ENCODE results near the gene DHX35. TPM values are rescaled to one million over a fixed set of nuclear protein-coding genes. Genes with fewer than 3 reads are reported as not detected.

DHX35 gene
- total RNA-seq, 1 experiment from 2014 or later: 15.9 TPM

DNA sequence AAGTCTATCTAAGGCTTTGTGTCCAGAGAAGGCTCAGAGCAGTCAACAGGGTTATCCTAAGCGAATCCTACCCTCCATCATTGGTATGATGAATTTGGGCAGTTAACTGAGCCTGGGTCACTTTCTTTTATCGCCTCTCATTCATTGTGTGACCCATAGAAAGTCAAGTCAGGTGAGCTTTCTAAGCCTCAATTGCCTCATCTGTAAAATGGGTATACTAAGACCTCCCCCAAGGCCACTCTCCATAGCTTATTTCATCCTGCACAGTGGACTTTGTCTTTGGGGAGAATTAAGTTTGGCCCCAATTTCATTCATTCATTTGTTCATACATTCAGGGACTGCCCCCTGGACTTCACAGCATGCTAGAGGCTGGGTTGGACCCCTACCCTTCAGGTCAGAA, 110.5 kb downstream of the DHX35 start:
- CTCF ChIA-PET: no interaction called here

DNA sequence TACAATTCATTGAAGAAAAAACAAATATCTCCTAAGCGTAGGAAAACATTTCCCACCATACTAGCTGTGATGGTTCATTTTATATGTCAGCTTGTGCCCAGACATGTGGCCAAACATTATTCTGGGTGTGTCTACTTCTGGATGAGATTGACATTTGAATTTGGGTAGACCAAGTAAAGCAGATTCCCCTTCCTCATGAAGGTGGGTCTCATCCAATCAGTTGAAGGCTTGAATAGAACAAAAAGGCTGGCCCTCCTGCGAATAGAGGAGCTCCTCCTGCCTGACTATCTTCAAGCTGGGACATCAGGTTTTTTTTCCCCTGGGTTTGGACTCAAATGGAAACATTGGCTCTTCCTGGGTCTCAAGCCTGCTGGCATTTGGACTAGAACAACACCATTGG, 113.6 kb downstream of the DHX35 start:
- TF ChIP-seq, protein P1, sequence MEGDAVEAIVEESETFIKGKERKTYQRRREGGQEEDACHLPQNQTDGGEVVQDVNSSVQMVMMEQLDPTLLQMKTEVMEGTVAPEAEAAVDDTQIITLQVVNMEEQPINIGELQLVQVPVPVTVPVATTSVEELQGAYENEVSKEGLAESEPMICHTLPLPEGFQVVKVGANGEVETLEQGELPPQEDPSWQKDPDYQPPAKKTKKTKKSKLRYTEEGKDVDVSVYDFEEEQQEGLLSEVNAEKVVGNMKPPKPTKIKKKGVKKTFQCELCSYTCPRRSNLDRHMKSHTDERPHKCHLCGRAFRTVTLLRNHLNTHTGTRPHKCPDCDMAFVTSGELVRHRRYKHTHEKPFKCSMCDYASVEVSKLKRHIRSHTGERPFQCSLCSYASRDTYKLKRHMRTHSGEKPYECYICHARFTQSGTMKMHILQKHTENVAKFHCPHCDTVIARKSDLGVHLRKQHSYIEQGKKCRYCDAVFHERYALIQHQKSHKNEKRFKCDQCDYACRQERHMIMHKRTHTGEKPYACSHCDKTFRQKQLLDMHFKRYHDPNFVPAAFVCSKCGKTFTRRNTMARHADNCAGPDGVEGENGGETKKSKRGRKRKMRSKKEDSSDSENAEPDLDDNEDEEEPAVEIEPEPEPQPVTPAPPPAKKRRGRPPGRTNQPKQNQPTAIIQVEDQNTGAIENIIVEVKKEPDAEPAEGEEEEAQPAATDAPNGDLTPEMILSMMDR (conservative IDR thresholded peaks at IDR 0.05; ENCODE audit: low read depth, low read length): no peak
- TF ChIP-seq EZH2 (IDR thresholded peaks at IDR 0.05; ENCODE audit: borderline replicate concordance, low read depth, low read length, poor library complexity, severe bottlenecking): no peak
- no peaks in the 10 kb centered on the region for H3K9me3 ChIP-seq (ENCODE audit: low read depth, low read length, poor library complexity, severe bottlenecking)
- peaks cover 54% of the 10 kb centered on the region for H3K27me3 ChIP-seq (replicated peaks; ENCODE audit: insufficient read depth, low read depth, low read length, poor library complexity)
- intact Hi-C loops (cut with micrococcal nuclease; ENCODE audit: unreplicated experiment): no loop called here
- BruUV-seq (replicated peaks): no TSS peak
- POLR2A ChIA-PET (ENCODE audit: low non-redundant PET): no interaction called here
- H3K4me3 ChIP-seq (ENCODE audit: low read depth, low read length, poor library complexity, severe bottlenecking): no peak overlapping the region
- DNase-seq (ENCODE audit: low spot score): no peak
- CTCF ChIA-PET: interaction anchor here (1.0 kb wide), 1 partner anchor 26 kb away, joined by 4 read pairs; no protein-coding TSS in a partner anchor
- H3K27ac ChIP-seq (ENCODE audit: low read depth, low read length, poor library complexity, severe bottlenecking): no peak overlapping the region
- H3K36me3 ChIP-seq (ENCODE audit: insufficient read depth, low read length, poor library complexity, severe bottlenecking): no peaks in the 10 kb centered on the region
- no peaks in the 10 kb centered on the region for H3K4me1 ChIP-seq (ENCODE audit: insufficient read depth, low read length, poor library complexity, severe bottlenecking)

More for the DNA sequence above, 110.5 kb downstream of the DHX35 start:
- intact Hi-C loops (cut with micrococcal nuclease; ENCODE audit: unreplicated experiment): no loop called here
- H3K36me3 ChIP-seq (ENCODE audit: insufficient read depth, low read length, poor library complexity, severe bottlenecking): no peaks in the 10 kb centered on the region
- no peak overlapping the region for H3K4me3 ChIP-seq (ENCODE audit: low read depth, low read length, poor library complexity, severe bottlenecking)
- POLR2A ChIA-PET (ENCODE audit: low non-redundant PET): no interaction called here
- BruUV-seq (replicated peaks): no TSS peak
- TF ChIP-seq EZH2 (IDR thresholded peaks at IDR 0.05; ENCODE audit: borderline replicate concordance, low read depth, low read length, poor library complexity, severe bottlenecking): no peak
- TF ChIP-seq, protein P1 (conservative IDR thresholded peaks at IDR 0.05; ENCODE audit: low read depth, low read length): no peak
- H3K9me3 ChIP-seq (ENCODE audit: low read depth, low read length, poor library complexity, severe bottlenecking): no peaks in the 10 kb centered on the region
- H3K27ac ChIP-seq (ENCODE audit: low read depth, low read length, poor library complexity, severe bottlenecking): no peak overlapping the region
- peaks cover 60% of the 10 kb centered on the region for H3K27me3 ChIP-seq (replicated peaks; ENCODE audit: insufficient read depth, low read depth, low read length, poor library complexity)
- no peak for DNase-seq (ENCODE audit: low spot score)
- no peaks in the 10 kb centered on the region for H3K4me1 ChIP-seq (ENCODE audit: insufficient read depth, low read length, poor library complexity, severe bottlenecking)

DNA sequence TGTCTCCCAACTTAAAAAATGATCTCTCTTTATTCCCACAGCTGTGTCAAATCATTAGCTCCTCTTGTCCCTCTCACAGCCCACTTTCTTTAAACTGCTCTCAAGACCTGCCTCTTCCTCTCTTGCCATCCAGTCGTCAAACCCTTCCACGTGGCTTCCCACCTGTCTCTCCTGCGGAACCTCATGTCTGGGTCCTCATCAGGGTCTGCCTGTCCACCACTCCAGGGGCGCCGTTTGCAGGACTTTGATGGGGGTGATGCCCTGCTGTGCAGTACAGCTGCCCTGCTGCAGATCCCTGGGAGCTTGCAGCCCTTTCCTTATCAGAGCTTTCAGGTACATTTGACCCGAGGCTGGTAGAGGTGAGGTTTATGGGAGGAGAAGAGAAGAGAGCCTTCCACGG, 114.8 kb downstream of the DHX35 start:
- POLR2A ChIA-PET (ENCODE audit: low non-redundant PET): no interaction called here
- Histone ChIP-seq H3K27ac (ENCODE audit: low read depth, low read length, poor library complexity, severe bottlenecking) (no peak overlapping the region), H3K4me3 (ENCODE audit: low read depth, low read length, poor library complexity, severe bottlenecking) (no peak overlapping the region), H3K9me3 (ENCODE audit: low read depth, low read length, poor library complexity, severe bottlenecking) (no peaks in the 10 kb centered on the region), H3K36me3 (ENCODE audit: insufficient read depth, low read length, poor library complexity, severe bottlenecking) (no peaks in the 10 kb centered on the region), H3K27me3 (replicated peaks; ENCODE audit: insufficient read depth, low read depth, low read length, poor library complexity) (peaks cover 54% of the 10 kb centered on the region), H3K4me1 (ENCODE audit: insufficient read depth, low read length, poor library complexity, severe bottlenecking) (no peaks in the 10 kb centered on the region)
- CTCF ChIA-PET: interaction anchor here (1.0 kb wide), 1 partner anchor 27 kb away, joined by 4 read pairs; no protein-coding TSS in a partner anchor
- no TSS peak for BruUV-seq (replicated peaks)
- no peak for DNase-seq (ENCODE audit: low spot score)
- TF ChIP-seq EZH2 (IDR thresholded peaks at IDR 0.05; ENCODE audit: borderline replicate concordance, low read depth, low read length, poor library complexity, severe bottlenecking): no peak
- TF ChIP-seq, protein P1 (conservative IDR thresholded peaks at IDR 0.05; ENCODE audit: low read depth, low read length): no peak
- intact Hi-C loops (cut with micrococcal nuclease; ENCODE audit: unreplicated experiment): no loop called here

Data from A673 (cell line).